ENCODE data around the gene SSBP3. TPM values are rescaled to one million over a fixed set of nuclear protein-coding genes. Genes with fewer than 3 reads are reported as not detected.

Gene SSBP3
- total RNA-seq: 8.7 and 11.7 TPM in 2 replicates

GRCh38 chr1:54406339-54407153 lies at the start of gene SSBP3:
TSS of gene SSBP3 (minus strand) at chr1:54406394.

DNA sequence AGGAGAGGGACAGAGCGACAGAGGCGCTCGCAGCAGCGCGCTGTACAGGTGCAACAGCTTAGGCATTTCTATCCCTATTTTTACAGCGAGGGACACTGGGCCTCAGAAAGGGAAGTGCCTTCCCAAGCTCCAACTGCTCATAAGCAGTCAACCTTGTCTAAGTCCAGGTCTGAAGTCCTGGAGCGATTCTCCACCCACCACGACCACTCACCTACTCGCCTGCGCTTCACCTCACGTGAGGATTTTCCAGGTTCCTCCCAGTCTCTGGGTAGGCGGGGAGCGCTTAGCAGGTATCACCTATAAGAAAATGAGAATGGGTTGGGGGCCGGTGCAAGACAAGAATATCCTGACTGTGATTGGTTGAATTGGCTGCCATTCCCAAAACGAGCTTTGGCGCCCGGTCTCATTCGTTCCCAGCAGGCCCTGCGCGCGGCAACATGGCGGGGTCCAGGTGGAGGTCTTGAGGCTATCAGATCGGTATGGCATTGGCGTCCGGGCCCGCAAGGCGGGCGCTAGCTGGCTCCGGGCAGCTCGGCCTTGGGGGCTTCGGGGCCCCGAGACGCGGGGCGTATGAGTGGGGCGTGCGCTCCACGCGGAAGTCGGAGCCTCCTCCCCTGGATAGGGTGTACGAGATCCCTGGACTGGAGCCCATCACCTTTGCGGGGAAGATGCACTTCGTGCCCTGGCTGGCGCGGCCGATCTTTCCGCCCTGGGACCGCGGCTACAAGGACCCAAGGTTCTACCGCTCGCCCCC lies 206.3 kb downstream of the SSBP3 start, which contains the start of the genes CYB5RL and MRPL37:
Gene CYB5RL (minus strand): TSS at position 266 of the 754 bp plus-strand sequence. CDS start 4,414 bp downstream, outside the sequence.
Gene MRPL37 (plus strand): TSS at position 403 of the 754 bp plus-strand sequence. CDS start 77 bp downstream, at position 480.

Other genes with a start within 250 kb of the SSBP3 start
- 6.6 and 7.2 TPM in 2 replicates for gene CYB5RL, start 206.4 kb downstream of the SSBP3 start, total RNA-seq
- 42.6 and 60.4 TPM in 2 replicates for gene MRPL37, start 206.2 kb downstream of the SSBP3 start, total RNA-seq
- 3.4 and 5.7 TPM in 2 replicates for gene ACOT11, start 141.8 kb upstream of the SSBP3 start, total RNA-seq
- not detected in 2 replicates for gene FAM151A, start 217.1 kb upstream of the SSBP3 start, total RNA-seq
- 0.11 and 0.12 TPM in 2 replicates for gene MROH7, start 235.4 kb upstream of the SSBP3 start, total RNA-seq